H9 (cell line): Measurements from ENCODE around the gene MVP. TPM values are rescaled to one million over a fixed set of nuclear protein-coding genes. Genes with fewer than 3 reads are reported as not detected.

Experiments
- DNase-seq: peaks from one replicate; pipeline ENCODE4 v3.0.0-alpha.2; 2017
- H2AFZ ChIP-seq: one replicate; pipeline ENCODE4 v1.6.1; 2013; ENCODE audit warnings: mild to moderate bottlenecking, low read length, control low read depth, moderate library complexity
- H2AK5ac ChIP-seq: 2 replicates; pipeline ENCODE4 v1.6.1; 2013; ENCODE audit warnings: low read length, control low read depth, mixed read lengths; ENCODE audit not compliant: insufficient read length
- H2BK120ac ChIP-seq: one replicate; pipeline ENCODE4 v1.6.1; 2013; ENCODE audit warnings: low read depth, mild to moderate bottlenecking, low read length, control low read depth, inconsistent platforms; ENCODE audit not compliant: poor library complexity, severe bottlenecking
- H2BK12ac ChIP-seq: 2 replicates; pipeline ENCODE4 v1.6.1; 2013; ENCODE audit warnings: low read length, control low read depth, mixed read lengths, low read depth; ENCODE audit not compliant: insufficient read length
- H2BK15ac ChIP-seq: 2 replicates; pipeline ENCODE4 v1.6.1; 2013; ENCODE audit warnings: low read depth, low read length, control low read depth
- H2BK20ac ChIP-seq: one replicate; pipeline ENCODE4 v1.6.1; 2013; ENCODE audit warnings: low read depth, mild to moderate bottlenecking, low read length, control low read depth, inconsistent platforms; ENCODE audit not compliant: poor library complexity, severe bottlenecking
- H2BK5ac ChIP-seq: 2 replicates; pipeline ENCODE4 v1.6.1; 2013; ENCODE audit warnings: low read length, control low read depth, mixed read lengths; ENCODE audit not compliant: insufficient read length
- H3K14ac ChIP-seq: 2 replicates; pipeline ENCODE4 v1.6.1; 2013; ENCODE audit warnings: low read length, control low read depth; ENCODE audit not compliant: insufficient read depth
- H3K18ac ChIP-seq: 2 replicates; pipeline ENCODE4 v1.6.1; 2013; ENCODE audit warnings: low read depth, mild to moderate bottlenecking, mixed read lengths, low read length, control low read depth; ENCODE audit not compliant: insufficient read length
- H3K23ac ChIP-seq: 2 replicates; pipeline ENCODE4 v1.6.1; 2013; ENCODE audit warnings: low read length, control low read depth, mixed read lengths, low read depth; ENCODE audit not compliant: insufficient read length
- H3K23me2 ChIP-seq: 2 replicates; pipeline ENCODE4 v1.6.1; 2013; ENCODE audit warnings: low read depth, mild to moderate bottlenecking, mixed read lengths, low read length, control low read depth; ENCODE audit not compliant: insufficient read length, poor library complexity, severe bottlenecking
- H3K27ac ChIP-seq: 2 replicates; pipeline ENCODE4 v1.5.1; 2013; ENCODE audit warnings: low read length, control low read depth, mixed read lengths, low read depth; ENCODE audit not compliant: insufficient read length
- H3K27me3 ChIP-seq: 2 replicates; pipeline ENCODE4 v1.6.1; 2013; ENCODE audit warnings: low read length, control low read depth, inconsistent platforms; ENCODE audit not compliant: insufficient read depth
- H3K4ac ChIP-seq: 2 replicates; pipeline ENCODE4 v1.6.1; 2013; ENCODE audit warnings: low read depth, mild to moderate bottlenecking, control low read depth, inconsistent platforms, low read length, moderate library complexity
- H3K4me1 ChIP-seq: 2 replicates; pipeline ENCODE4 v1.6.1; 2013; ENCODE audit warnings: low read length, control low read depth, inconsistent platforms; ENCODE audit not compliant: insufficient read depth
- H3K4me2 ChIP-seq: 2 replicates; pipeline ENCODE4 v1.6.1; 2013; ENCODE audit warnings: low read length, control low read depth, mixed read lengths; ENCODE audit not compliant: insufficient read length, insufficient read depth
- H3K56ac ChIP-seq: 2 replicates; pipeline ENCODE4 v1.6.1; 2013; ENCODE audit warnings: low read depth, mild to moderate bottlenecking, mixed read lengths, low read length, control low read depth; ENCODE audit not compliant: insufficient read length
- H3K79me1 ChIP-seq: 2 replicates; pipeline ENCODE4 v1.6.1; 2013; ENCODE audit warnings: low read depth, mild to moderate bottlenecking, moderate library complexity, low read length, control low read depth, inconsistent platforms; ENCODE audit not compliant: insufficient read depth, poor library complexity, severe bottlenecking
- H3K79me2 ChIP-seq: 2 replicates; pipeline ENCODE4 v1.6.1; 2013; ENCODE audit warnings: low read length, control low read depth, inconsistent platforms; ENCODE audit not compliant: insufficient read depth
- H3K9ac ChIP-seq: 2 replicates; pipeline ENCODE4 v1.6.1; 2013; ENCODE audit warnings: low read length, control low read depth, mixed read lengths; ENCODE audit not compliant: insufficient read length; ENCODE audit errors: extremely low read depth
- H3K9me3 ChIP-seq: one replicate; pipeline ENCODE4 v1.6.1; 2013; ENCODE audit warnings: low read depth, low read length, inconsistent platforms; ENCODE audit not compliant: control insufficient read depth
- H3T11ph ChIP-seq: one replicate; pipeline ENCODE4 v1.6.1; 2013; ENCODE audit warnings: mild to moderate bottlenecking, low read length, control low read depth, inconsistent platforms
- H4K20me1 ChIP-seq: one replicate; pipeline ENCODE4 v1.6.1; 2013; ENCODE audit not compliant: control insufficient read depth, insufficient read length, insufficient read depth
- H4K5ac ChIP-seq: 2 replicates; pipeline ENCODE4 v1.6.1; 2013; ENCODE audit warnings: low read depth, mild to moderate bottlenecking, mixed read lengths, low read length, control low read depth; ENCODE audit not compliant: insufficient read length
- H4K8ac ChIP-seq: replicated peaks from 2 replicates; pipeline ENCODE4 v1.6.1; 2013; ENCODE audit warnings: low read length, control low read depth, mixed read lengths, low read depth; ENCODE audit not compliant: insufficient read length
- H4K91ac ChIP-seq: 2 replicates; pipeline ENCODE4 v1.6.1; 2013; ENCODE audit warnings: low read depth, mild to moderate bottlenecking, moderate library complexity, mixed read lengths, low read length, control low read depth; ENCODE audit not compliant: insufficient read length
- H3K27ac Mint-ChIP-seq, 3 experiments: 2 replicates in 2 of 3; 3 replicates in 1 of 3; pipeline ENCODE4 v1.8.0; 2020 to 2021; ENCODE audit warnings: mixed read lengths in 3 of 3, mild to moderate bottlenecking in 1 of 3, moderate library complexity in 1 of 3
- H3K27me3 Mint-ChIP-seq: 2 replicates; pipeline ENCODE4 v1.8.0; 2021; ENCODE audit warnings: low read depth, mild to moderate bottlenecking, moderate library complexity, mixed read lengths
- H3K36me3 Mint-ChIP-seq, 3 experiments: 2 replicates in 2 of 3; 3 replicates in 1 of 3; pipeline ENCODE4 v1.8.0; 2020 to 2021; ENCODE audit warnings: low read depth in 3 of 3, mixed read lengths in 3 of 3; ENCODE audit not compliant: insufficient read depth in 1 of 3
- H3K4me1 Mint-ChIP-seq, 2 experiments: 2 replicates each; pipeline ENCODE4 v1.8.0; 2020; ENCODE audit warnings: mixed read lengths in 2 of 2
- H3K4me3 Mint-ChIP-seq, 2 experiments: 2 replicates in 1 of 2; 3 replicates in 1 of 2; pipeline ENCODE4 v1.8.0; 2020 to 2021; ENCODE audit warnings: mild to moderate bottlenecking in 2 of 2, mixed read lengths in 2 of 2, moderate library complexity in 1 of 2
- H3K9me3 Mint-ChIP-seq, 2 experiments: 2 replicates in 1 of 2; 3 replicates in 1 of 2; pipeline ENCODE4 v1.8.0; 2020; ENCODE audit warnings: mild to moderate bottlenecking in 2 of 2, mixed read lengths in 2 of 2, moderate library complexity in 1 of 2
- WGBS: extraction: QIAGEN DNeasy Blood & Tissue Kit; methylation state at CpG from one replicate; pipeline ENCODE4 v1.1.7; 2013; ENCODE audit warnings: missing lambda C conversion rate, low lambda C conversion rate, mixed read lengths; ENCODE audit not compliant: insufficient read length; ENCODE audit errors: extremely low coverage; 5-methylcytosine and 5-hydroxymethylcytosine counted together
- total RNA-seq: library from RNA; stranded (reverse); gene quantifications from 2 replicates; pipeline ENCODE4 v1.2.1, GENCODE V29; 2021
- TF ChIP-seq, protein P1 (sequence below): fragments of 200-600 bp; sonication (generic); conservative IDR thresholded peaks from 3 replicates; pipeline ENCODE4 v1.8.0; 2021; ENCODE audit warnings: antibody characterized with exemption, mild to moderate bottlenecking

Gene MVP
- total RNA-seq, 1 experiment from 2014 or later, result 3.1 TPM

DNA sequence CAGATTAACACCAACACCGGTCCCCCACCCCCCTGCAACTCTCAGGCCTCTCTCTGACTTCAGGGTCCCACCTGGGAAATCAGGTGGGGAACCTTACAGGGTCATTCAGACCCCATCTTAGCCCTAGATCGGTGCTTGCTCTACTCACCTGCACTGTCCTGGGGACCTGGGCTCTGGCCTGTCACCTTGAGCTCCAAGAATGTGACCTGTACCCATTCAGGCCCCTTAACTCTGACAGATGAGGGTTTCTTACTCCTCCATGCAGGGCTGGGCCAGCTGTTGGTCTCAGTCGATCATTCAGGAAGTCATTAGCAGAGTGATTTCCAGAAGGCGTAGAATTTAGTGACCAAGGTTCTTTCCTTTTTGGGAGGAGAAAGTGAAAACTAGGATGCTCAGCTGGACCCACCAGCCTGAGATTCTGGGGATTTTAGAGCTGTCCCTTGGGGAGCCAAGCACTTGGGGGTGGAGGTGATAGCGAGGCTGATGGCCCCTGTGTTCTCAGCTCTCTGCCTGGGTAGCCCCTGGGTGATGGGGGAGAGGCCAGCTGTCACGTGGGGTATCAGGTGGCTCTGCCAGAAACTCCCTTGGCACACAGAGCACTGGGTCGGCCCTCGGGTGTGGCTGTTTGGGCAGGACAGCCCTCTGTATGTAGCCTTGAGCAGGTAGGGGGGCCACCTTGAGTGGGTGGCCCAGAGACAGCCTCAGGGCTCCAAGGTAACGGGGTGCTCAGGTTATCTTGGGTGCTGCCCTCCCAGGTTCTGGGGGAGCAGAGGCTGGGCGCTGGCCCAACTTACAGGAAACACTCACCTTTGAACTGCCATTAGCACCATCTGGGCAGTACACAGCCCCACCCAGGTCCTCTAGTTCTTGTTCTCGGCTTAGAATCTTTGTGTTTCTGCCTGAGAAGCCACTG lies 724 bp downstream of the MVP start:
- Mint-ChIP-seq H3K9me3 (no peaks in the 10 kb centered on the region; a peak in 1 of 5 replicates), H3K27me3 (no peaks in the 10 kb centered on the region; the same call in 1 of the 2 replicates), H3K4me3 (no peak overlapping the region; a peak in 1 of 5 replicates), H3K36me3 (peaks cover 24 to 38% (median 35%) of the 10 kb centered on the region in 3 experiments), H3K27ac (peak overlapping the region in 2 of 3 experiments; percentile 73 to 84; a peak in 3 of 7 replicates), H3K4me1 (peaks cover 39 to 49% of the 10 kb centered on the region in 2 experiments)
- Histone ChIP-seq H3K18ac (no peak overlapping the region), H4K20me1 (no peaks in the 10 kb centered on the region), H4K8ac (no peak overlapping the region), H3K9ac (no peak overlapping the region), H2BK120ac (no peak overlapping the region), H2BK5ac (no peak overlapping the region), H3K23ac (no peak overlapping the region), H3K79me2 (no peaks in the 10 kb centered on the region), H4K91ac (no peak overlapping the region), H3K27me3 (no peaks in the 10 kb centered on the region), H3K9me3 (no peaks in the 10 kb centered on the region), H3K27ac (no peak overlapping the region), H2BK20ac (no peak overlapping the region), H3K23me2 (no peaks in the 10 kb centered on the region), H3K4me1 (no peaks in the 10 kb centered on the region), H2AFZ (no peak overlapping the region), H3K4me2 (no peak overlapping the region), H3K14ac (no peak overlapping the region), H3K79me1 (no peaks in the 10 kb centered on the region), H3K56ac (no peak overlapping the region), H3T11ph (no peak overlapping the region), H4K5ac (no peak overlapping the region), H3K4ac (no peak overlapping the region), H2BK15ac (no peak overlapping the region), H2BK12ac (no peak overlapping the region), H2AK5ac (no peak overlapping the region)
- DNase-seq, result no peak
- WGBS, result no CpG with 5 or more reads among the region's 11 CpGs
- TF ChIP-seq, protein P1, sequence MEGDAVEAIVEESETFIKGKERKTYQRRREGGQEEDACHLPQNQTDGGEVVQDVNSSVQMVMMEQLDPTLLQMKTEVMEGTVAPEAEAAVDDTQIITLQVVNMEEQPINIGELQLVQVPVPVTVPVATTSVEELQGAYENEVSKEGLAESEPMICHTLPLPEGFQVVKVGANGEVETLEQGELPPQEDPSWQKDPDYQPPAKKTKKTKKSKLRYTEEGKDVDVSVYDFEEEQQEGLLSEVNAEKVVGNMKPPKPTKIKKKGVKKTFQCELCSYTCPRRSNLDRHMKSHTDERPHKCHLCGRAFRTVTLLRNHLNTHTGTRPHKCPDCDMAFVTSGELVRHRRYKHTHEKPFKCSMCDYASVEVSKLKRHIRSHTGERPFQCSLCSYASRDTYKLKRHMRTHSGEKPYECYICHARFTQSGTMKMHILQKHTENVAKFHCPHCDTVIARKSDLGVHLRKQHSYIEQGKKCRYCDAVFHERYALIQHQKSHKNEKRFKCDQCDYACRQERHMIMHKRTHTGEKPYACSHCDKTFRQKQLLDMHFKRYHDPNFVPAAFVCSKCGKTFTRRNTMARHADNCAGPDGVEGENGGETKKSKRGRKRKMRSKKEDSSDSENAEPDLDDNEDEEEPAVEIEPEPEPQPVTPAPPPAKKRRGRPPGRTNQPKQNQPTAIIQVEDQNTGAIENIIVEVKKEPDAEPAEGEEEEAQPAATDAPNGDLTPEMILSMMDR, result no peak
